ENCODE results near the gene MAGI2.

Gene MAGI2

GRCh38 chr7:78134774-78135173 is 1318.7 kb downstream of the MAGI2 start:
- H3K4me1 ChIP-seq (ENCODE audit: control insufficient read depth, low read length), result no peaks in the 10 kb centered on the region
- no peaks in the 10 kb centered on the region for H3K36me3 ChIP-seq (ENCODE audit: control insufficient read depth, low read length)
- H3K9me3 ChIP-seq (ENCODE audit: control insufficient read depth, insufficient read depth, low read length), result no peaks in the 10 kb centered on the region
- no peak overlapping the region for H3K4me3 ChIP-seq (ENCODE audit: low read length)
- H3K4me2 ChIP-seq (ENCODE audit: low read length), result no peak overlapping the region
- TF ChIP-seq EZH2phosphoT487 (IDR thresholded peaks at IDR 0.05; ENCODE audit: borderline replicate concordance, low read length) (no peak), CTCF (IDR thresholded peaks at IDR 0.05; ENCODE audit: low read depth, low read length, poor library complexity, severe bottlenecking) (no peak)
- H3K27me3 ChIP-seq (ENCODE audit: control insufficient read depth, low read length), result no peaks in the 10 kb centered on the region
- H3F3A ChIP-seq (ENCODE audit: control insufficient read depth, insufficient read depth), result no peaks in the 10 kb centered on the region
- no peaks in the 10 kb centered on the region for H3K9me2 ChIP-seq (replicated peaks; ENCODE audit: control insufficient read depth, low read length)
- H3K79me2 ChIP-seq (ENCODE audit: control insufficient read depth, low read length), result no peaks in the 10 kb centered on the region
- no peaks in the 10 kb centered on the region for H4K20me1 ChIP-seq (ENCODE audit: control insufficient read depth, insufficient read depth, low read depth, low read length)
- no peak overlapping the region for H3K27ac ChIP-seq (ENCODE audit: low read depth, low read length)

- Histone ChIP-seq H3K27me3 (ENCODE audit: control insufficient read depth, low read length) (no peaks in the 10 kb centered on the region), H3K4me2 (ENCODE audit: low read length) (no peak overlapping the region), H4K20me1 (ENCODE audit: control insufficient read depth, insufficient read depth, low read depth, low read length) (no peaks in the 10 kb centered on the region), H3K4me3 (ENCODE audit: low read length) (no peak overlapping the region), H3K4me1 (ENCODE audit: control insufficient read depth, low read length) (no peaks in the 10 kb centered on the region), H3F3A (ENCODE audit: control insufficient read depth, insufficient read depth) (no peaks in the 10 kb centered on the region), H3K27ac (ENCODE audit: low read depth, low read length) (no peak overlapping the region), H3K79me2 (ENCODE audit: control insufficient read depth, low read length) (no peaks in the 10 kb centered on the region), H3K9me3 (ENCODE audit: control insufficient read depth, insufficient read depth, low read length) (no peaks in the 10 kb centered on the region), H3K9me2 (replicated peaks; ENCODE audit: control insufficient read depth, low read length) (no peaks in the 10 kb centered on the region), H3K36me3 (ENCODE audit: control insufficient read depth, low read length) (no peaks in the 10 kb centered on the region)
- TF ChIP-seq EZH2phosphoT487 (IDR thresholded peaks at IDR 0.05; ENCODE audit: borderline replicate concordance, low read length) (no peak), CTCF (IDR thresholded peaks at IDR 0.05; ENCODE audit: low read depth, low read length, poor library complexity, severe bottlenecking) (peak; percentile 60)
Measured at GRCh38 chr7:78134256-78134655, 1319.2 kb downstream of the MAGI2 start.

GRCh38 chr7:78130446-78131215 is 1322.8 kb downstream of the MAGI2 start:
- no peaks in the 10 kb centered on the region for H3K9me3 ChIP-seq (ENCODE audit: control insufficient read depth, insufficient read depth, low read length)
- TF ChIP-seq CTCF (IDR thresholded peaks at IDR 0.05; ENCODE audit: low read depth, low read length, poor library complexity, severe bottlenecking) (no peak), EZH2phosphoT487 (IDR thresholded peaks at IDR 0.05; ENCODE audit: borderline replicate concordance, low read length) (no peak)
- H3K4me3 ChIP-seq (ENCODE audit: low read length), result no peak overlapping the region
- no peak overlapping the region for H3K4me2 ChIP-seq (ENCODE audit: low read length)
- no peak overlapping the region for H3K27ac ChIP-seq (ENCODE audit: low read depth, low read length)
- no peaks in the 10 kb centered on the region for H3K4me1 ChIP-seq (ENCODE audit: control insufficient read depth, low read length)
- H3K27me3 ChIP-seq (ENCODE audit: control insufficient read depth, low read length), result 0 out of 2 replicates have a peak, but pooled peaks cover 3% of the 10 kb centered on the region
- H3K79me2 ChIP-seq (ENCODE audit: control insufficient read depth, low read length), result no peaks in the 10 kb centered on the region
- no peaks in the 10 kb centered on the region for H3K9me2 ChIP-seq (replicated peaks; ENCODE audit: control insufficient read depth, low read length)
- no peaks in the 10 kb centered on the region for H4K20me1 ChIP-seq (ENCODE audit: control insufficient read depth, insufficient read depth, low read depth, low read length)
- H3F3A ChIP-seq (ENCODE audit: control insufficient read depth, insufficient read depth), result no peaks in the 10 kb centered on the region
- H3K36me3 ChIP-seq (ENCODE audit: control insufficient read depth, low read length), result no peaks in the 10 kb centered on the region
